Measurements from ENCODE around the gene TGFBRAP1. TPM values are rescaled to one million over a fixed set of nuclear protein-coding genes. Genes with fewer than 3 reads are reported as not detected.
A peak's percentile ranks its signal among the peaks of the same experiment; 100 is the strongest.

Gene TGFBRAP1
- total RNA-seq, 3 donors from 2014 or later (not counting 1 experiment from before 2014, with no cell fraction given) = 22.7 to 31.8 (median 27.7) TPM

- intact Hi-C loops (cut with micrococcal nuclease) = loop anchor here (1.0 kb wide), 1 partner anchor 124 kb away; no protein-coding TSS in a partner anchor
- no peak overlapping the region for H3K27ac ChIP-seq (ENCODE audit: low read length)
- no peaks in the 10 kb centered on the region for H3K36me3 ChIP-seq (ENCODE audit: control insufficient read depth, insufficient read depth, low read length)
- 88% methylated on average over 14 of the region's 14 CpGs for WGBS (ENCODE audit: insufficient coverage)
- Mint-ChIP-seq H3K4me3 (no peak overlapping the region), H3K27ac (no peak overlapping the region), H3K27me3 (ENCODE audit: low read depth in 2 of 2) (peaks cover 3 to 29% of the 10 kb centered on the region in 2 donors), H3K9me3 (no peaks in the 10 kb centered on the region), H3K4me1 (peaks cover 6 to 11% of the 10 kb centered on the region in 2 donors), H3K36me3 (no peaks in the 10 kb centered on the region)
- no peaks in the 10 kb centered on the region for H3K27me3 ChIP-seq (ENCODE audit: control insufficient read depth, insufficient read depth, low read length)
- H3K4me1 ChIP-seq (ENCODE audit: control insufficient read depth, insufficient read depth, low read length) = no peaks in the 10 kb centered on the region
- TF ChIP-seq CTCF (IDR thresholded peaks at IDR 0.05) = no peak
- no peak overlapping the region for H3K4me3 ChIP-seq (ENCODE audit: low read length)
- no peaks in the 10 kb centered on the region for H3K9me3 ChIP-seq (ENCODE audit: control insufficient read depth, insufficient read depth, low read length)
- DNase-seq = no peak
- ATAC-seq = no peak
Observed at GRCh38 chr2:105238664-105239240, 90.8 kb downstream of the TGFBRAP1 start.

- DNase-seq (peak in 1 of 2 donors; percentile 15), ATAC-seq (peak in 2 of 3 donors; percentile 46 to 62)
- H3K27me3 ChIP-seq (ENCODE audit: control insufficient read depth, insufficient read depth, low read length) = no peaks in the 10 kb centered on the region
- H3K4me3 ChIP-seq (ENCODE audit: low read length) = no peak overlapping the region
- Mint-ChIP-seq H3K9me3 (no peaks in the 10 kb centered on the region), H3K27me3 (ENCODE audit: low read depth in 2 of 2) (peaks cover 3 to 29% of the 10 kb centered on the region in 2 donors), H3K4me3 (peak overlapping the region; percentile 25), H3K27ac (no peak overlapping the region), H3K36me3 (no peaks in the 10 kb centered on the region), H3K4me1 (peaks cover 6 to 11% of the 10 kb centered on the region in 2 donors)
- H3K27ac ChIP-seq (ENCODE audit: low read length) = no peak overlapping the region
- H3K4me1 ChIP-seq (ENCODE audit: control insufficient read depth, insufficient read depth, low read length) = no peaks in the 10 kb centered on the region
- no peak for TF ChIP-seq CTCF (IDR thresholded peaks at IDR 0.05)
- intact Hi-C loops (cut with micrococcal nuclease) = no loop called here
- no peaks in the 10 kb centered on the region for H3K36me3 ChIP-seq (ENCODE audit: control insufficient read depth, insufficient read depth, low read length)
- H3K9me3 ChIP-seq (ENCODE audit: control insufficient read depth, insufficient read depth, low read length) = no peaks in the 10 kb centered on the region
- 64% methylated on average over 40 of the region's 41 CpGs for WGBS (ENCODE audit: insufficient coverage)
Observed at GRCh38 chr2:105237045-105237765, 92.3 kb downstream of the TGFBRAP1 start.

- intact Hi-C loops (cut with micrococcal nuclease) = no loop called here
- TF ChIP-seq CTCF (IDR thresholded peaks at IDR 0.05) = no peak
Observed at GRCh38 chr2:105236060-105236424, 93.5 kb downstream of the TGFBRAP1 start.

More at GRCh38 chr2:105236060-105236424, 93.5 kb downstream of the TGFBRAP1 start:
- H3K27ac ChIP-seq (ENCODE audit: low read length) = no peak overlapping the region
- no peaks in the 10 kb centered on the region for H3K4me1 ChIP-seq (ENCODE audit: control insufficient read depth, insufficient read depth, low read length)
- H3K9me3 ChIP-seq (ENCODE audit: control insufficient read depth, insufficient read depth, low read length) = no peaks in the 10 kb centered on the region
- no peak overlapping the region for H3K4me3 ChIP-seq (ENCODE audit: low read length)
- H3K27ac Mint-ChIP-seq = no peak overlapping the region
- peaks cover 3 to 29% of the 10 kb centered on the region in 2 donors for H3K27me3 Mint-ChIP-seq (ENCODE audit: low read depth in 2 of 2)
- H3K27me3 ChIP-seq (ENCODE audit: control insufficient read depth, insufficient read depth, low read length) = no peaks in the 10 kb centered on the region
- H3K36me3 Mint-ChIP-seq = no peaks in the 10 kb centered on the region
- 67% methylated on average over 5 of the region's 5 CpGs for WGBS (ENCODE audit: insufficient coverage)
- DNase-seq (no peak), ATAC-seq (no peak)
- H3K9me3 Mint-ChIP-seq = no peaks in the 10 kb centered on the region
- no peaks in the 10 kb centered on the region for H3K36me3 ChIP-seq (ENCODE audit: control insufficient read depth, insufficient read depth, low read length)
- peaks cover 6 to 11% of the 10 kb centered on the region in 2 donors for H3K4me1 Mint-ChIP-seq
- H3K4me3 Mint-ChIP-seq = no peak overlapping the region

All from natural killer cell (primary cell).